ENCODE data around the gene EBLN1.

DNA sequence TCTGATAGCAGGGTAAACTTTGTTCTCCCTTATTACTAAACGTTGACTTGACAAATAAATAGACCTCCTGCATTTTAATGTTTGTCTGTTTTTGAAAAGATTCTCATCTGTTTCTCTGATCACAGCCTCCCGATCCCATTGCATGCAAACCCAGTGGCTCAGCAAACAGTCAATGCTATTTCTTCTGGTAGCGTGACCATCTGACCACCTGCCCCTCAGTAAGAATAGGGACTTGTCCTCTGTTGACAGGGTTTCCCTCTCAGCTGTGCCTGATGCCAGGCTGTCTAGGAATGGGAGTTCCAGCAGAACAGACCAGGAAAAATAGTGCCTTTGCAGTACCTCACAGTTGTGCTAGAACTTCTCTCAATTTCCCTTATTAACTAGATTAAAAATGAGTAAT lies 40.7 kb upstream of the EBLN1 start:
- TF ChIP-seq CTCF (IDR thresholded peaks at IDR 0.05) (no peak), TCF7 (CRISPR knock-in tag; IDR thresholded peaks at IDR 0.05; ENCODE audit: low read depth) (no peak), IRF1 (CRISPR knock-in tag; IDR thresholded peaks at IDR 0.05) (no peak), TEAD1 (CRISPR knock-in tag; IDR thresholded peaks at IDR 0.05) (no peak)
- TF ChIP-seq, protein P1, sequence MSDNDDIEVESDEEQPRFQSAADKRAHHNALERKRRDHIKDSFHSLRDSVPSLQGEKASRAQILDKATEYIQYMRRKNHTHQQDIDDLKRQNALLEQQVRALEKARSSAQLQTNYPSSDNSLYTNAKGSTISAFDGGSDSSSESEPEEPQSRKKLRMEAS (CRISPR knock-in tag; IDR thresholded peaks at IDR 0.05) = no peak
